HG03064 (cell line): Measurements from ENCODE around the gene NUDT10.
"Not testable (repeated sequence)": the region's sequence is repeated elsewhere in the genome, so short reads cannot be mapped to it uniquely, and the experiment has no call there.

Experiments
- ATAC-seq: cut with Tn5 transposase; IDR thresholded peaks from one replicate; pipeline ENCODE4 v1.9.1; 2021; ENCODE audit warnings: low read depth; ENCODE audit not compliant: unreplicated experiment

NUDT10 gene

DNA sequence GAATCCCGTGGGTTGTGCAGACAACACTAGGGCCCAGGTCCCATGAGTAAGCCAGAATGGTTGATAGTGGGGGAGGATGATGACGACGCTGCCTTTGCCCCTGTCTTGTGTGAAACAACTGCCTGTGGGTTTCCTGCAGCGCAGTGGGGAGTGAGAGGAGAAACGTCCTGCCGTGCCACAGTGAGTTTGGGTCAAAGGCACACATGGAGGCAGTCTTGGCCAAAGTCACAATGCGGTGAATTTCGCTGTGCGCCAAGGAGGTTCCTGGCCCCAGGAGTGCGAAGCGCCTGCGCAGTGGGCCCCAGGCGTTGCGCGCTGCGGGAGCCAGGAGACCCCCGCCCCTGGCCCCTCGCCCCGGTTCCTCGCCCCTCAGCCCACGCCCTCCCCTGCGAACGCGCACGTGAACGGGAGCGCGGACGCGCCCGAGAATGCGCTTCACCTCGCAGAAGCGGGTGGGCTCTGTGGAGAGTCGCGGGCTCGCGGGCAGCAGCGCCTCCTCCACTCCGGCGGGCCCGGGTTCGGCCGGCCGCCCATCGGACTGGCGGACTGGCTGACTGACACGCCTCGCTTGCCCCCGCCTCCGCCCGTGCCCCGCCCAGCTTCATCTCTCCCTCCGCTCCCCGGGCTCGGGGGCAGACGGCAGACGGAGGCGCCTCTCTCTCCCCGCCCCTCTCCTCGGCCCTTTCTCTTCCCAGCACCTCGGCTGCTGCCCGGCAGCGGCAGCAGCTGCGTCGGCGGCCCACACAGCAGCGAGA lies at the start of gene NUDT10:
TSS of gene NUDT10 (plus strand) at position 635 of the 755 bp plus-strand sequence. CDS start 144 bp downstream, outside the sequence.
- no peak for ATAC-seq

DNA sequence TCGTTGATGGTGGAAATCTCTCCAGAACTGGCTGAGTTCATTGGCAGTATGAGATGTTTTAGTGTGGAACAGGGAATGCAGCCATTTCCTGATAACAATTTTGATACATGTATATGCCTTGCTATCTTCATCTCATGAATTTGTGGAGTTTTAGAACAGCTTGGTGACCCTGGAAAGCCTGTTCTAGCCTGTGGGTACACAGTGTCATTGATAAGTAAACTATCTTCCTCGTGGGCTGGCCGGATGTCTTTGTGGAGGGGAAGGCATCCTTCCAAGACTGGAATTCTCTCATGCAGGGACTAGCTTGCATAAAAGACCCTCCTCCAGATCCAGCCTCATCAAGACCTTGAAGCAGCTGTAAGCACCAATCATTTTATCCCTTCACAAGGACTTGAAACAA lies 40.2 kb upstream of the NUDT10 start:
- ATAC-seq, result no peak

DNA sequence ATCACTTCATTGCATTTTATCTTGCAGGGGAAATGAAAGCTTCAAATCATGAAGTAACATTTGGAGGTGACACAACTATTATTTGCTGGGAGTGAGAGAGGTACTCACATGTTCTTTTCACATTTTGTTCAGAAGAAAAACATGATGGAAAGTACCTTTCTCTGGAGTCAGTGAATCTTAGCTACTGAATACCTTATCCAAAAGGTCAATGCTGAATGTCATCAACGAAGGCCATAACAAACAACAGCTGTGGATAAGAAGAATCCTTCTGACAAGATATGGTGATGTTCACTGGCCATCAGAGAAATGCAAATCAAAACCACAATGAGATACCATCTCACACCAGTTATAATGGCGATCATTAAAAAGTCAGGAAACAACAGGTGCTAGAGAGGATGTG lies 36.5 kb upstream of the NUDT10 start:
- ATAC-seq, result no peak

DNA sequence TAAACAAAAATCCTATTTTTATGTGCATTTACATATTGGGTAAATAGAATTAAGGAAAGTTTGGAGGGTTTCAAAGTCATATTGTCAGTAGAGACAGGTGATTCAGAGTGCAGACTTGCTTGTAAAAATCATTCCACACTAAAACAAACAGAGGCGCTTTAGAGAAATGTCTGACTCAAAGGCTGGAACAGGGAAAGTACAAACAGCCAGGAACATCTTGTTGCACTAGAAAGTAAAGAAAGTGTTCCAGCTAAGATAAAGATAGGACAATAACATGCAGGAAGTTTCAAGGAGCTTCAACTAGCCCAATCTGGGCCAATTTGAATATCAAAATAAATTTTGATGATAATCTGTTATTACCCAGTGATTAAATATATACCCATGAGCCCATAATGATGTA lies 16.4 kb upstream of the NUDT10 start:
- ATAC-seq, result no peak

DNA sequence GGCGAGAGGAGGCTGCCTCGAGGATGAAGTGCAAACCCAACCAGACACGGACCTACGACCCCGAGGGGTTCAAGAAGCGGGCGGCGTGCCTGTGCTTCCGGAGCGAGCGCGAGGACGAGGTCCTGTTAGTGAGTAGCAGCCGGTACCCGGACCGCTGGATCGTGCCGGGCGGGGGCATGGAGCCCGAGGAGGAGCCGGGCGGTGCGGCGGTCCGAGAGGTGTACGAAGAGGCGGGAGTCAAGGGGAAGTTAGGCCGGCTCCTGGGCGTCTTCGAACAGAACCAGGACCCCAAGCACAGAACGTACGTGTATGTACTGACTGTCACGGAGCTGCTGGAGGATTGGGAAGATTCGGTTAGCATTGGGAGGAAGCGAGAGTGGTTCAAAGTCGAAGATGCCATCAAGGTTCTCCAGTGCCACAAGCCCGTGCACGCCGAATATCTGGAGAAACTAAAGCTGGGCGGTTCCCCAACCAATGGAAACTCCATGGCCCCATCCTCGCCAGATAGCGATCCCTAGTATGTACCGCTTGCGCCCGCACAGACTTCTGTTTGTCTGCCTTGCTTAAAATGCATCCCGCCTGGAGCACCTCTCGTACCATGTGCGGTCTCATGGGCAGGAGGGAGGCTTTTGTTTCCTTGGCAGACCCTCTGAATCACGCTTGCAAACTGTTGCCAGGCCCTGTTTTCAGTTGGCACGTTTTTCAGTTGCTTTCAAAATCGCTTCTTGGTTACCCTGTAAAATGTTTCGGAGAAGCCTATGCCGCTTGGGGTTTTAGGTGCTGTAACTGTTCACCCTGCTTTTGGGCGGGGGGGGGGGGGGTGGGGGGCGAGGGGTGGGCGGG lies 542 bp downstream of the NUDT10 start:
- ATAC-seq, result not testable (repeated sequence)

DNA sequence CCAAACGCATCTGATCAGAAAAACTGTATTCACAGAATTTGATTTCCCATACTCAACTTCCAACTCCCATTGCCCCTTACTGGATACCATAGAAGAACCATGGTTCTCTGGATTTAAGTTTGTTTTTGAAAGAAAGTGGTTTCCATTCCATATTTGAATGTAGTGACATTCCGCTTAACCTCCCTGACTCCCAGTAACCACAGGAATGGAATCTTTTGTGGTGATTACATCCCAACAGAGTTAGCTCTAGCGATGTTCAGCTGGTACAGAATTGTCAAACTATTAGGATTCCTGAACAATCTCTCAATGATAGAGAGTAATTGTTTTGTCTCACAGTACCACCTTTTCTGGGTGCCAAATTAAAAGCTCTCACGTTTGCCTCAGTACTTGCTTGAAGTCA lies 1.7 kb downstream of the NUDT10 start:
- no peak for ATAC-seq

DNA sequence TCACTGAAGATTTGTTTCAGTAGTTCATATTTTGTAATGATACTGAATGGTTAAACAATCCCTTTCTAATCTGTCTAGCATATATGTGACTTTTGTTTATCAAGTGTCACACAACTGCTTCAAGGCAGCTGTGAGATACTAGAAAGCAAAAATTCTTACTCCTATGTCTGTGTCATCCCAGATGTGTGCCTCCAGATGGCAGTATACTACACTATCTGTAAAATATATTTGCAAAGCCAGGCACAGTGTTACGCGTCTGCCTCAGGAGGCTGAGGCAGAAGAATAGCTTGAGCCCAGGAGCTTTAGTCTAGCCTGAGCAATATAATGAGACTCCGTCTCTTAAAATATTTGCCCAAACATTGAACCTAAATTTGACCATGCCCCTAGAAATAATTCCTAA lies 4.0 kb downstream of the NUDT10 start:
- no peak for ATAC-seq

DNA sequence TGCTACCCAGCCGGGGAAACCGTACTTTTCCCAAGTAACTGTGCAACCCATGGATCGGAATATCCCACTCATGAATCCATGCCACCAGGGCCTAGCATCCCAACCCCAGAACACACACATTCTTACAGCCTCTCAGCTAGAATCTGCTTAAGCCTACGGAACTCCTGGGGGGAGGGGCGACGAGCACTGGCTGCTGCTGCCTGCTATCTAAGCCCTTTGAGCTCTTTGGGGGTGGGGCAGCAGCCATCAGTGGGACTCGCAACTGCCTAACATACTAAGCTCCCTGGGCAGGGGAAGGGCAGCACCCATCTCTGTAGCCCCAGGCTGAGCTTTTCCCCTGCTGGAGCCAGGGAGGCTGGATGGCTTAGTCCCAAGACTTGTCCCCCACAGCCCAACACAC lies 28.6 kb downstream of the NUDT10 start:
- ATAC-seq, result no peak

DNA sequence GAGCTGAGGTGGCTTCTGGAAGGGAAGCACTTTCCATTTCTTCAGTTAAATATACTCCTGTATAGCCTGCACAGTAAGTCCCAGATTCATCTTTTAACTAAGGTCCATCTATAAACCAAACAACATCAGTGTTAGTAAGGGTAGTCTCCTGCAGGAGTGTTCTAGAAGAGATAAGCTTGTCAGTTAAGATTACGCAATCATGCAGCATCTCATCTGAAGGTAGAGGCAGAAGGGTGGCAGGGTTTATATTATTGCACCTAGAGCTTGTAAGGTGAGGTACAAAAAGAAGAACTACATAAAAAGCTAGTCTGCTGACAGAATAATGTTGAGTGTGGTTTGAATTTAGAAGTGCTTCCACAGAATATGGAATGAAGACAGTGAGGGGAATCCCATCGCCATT lies 44.0 kb downstream of the NUDT10 start:
- ATAC-seq, result no peak
